ENCODE measurements around the gene STRIP2. TPM values are rescaled to one million over a fixed set of nuclear protein-coding genes. Genes with fewer than 3 reads are reported as not detected.

Gene STRIP2
- total RNA-seq, 4 donors from 2014 or later: 0.37 to 2.2 TPM; not detected in 2

- no peak overlapping the region for H3K27ac ChIP-seq
- H3K4me1 ChIP-seq: no peaks in the 10 kb centered on the region
- no peaks in the 10 kb centered on the region for H3K27me3 ChIP-seq
- intact Hi-C loops (cut with DNase I; ENCODE audit: low total_unique reads): no loop called here
- no peak for DNase-seq
- H3K4me3 ChIP-seq: no peak overlapping the region
- H3K9me3 ChIP-seq: no peaks in the 10 kb centered on the region
- H3K36me3 ChIP-seq: no peaks in the 10 kb centered on the region
- no peak for TF ChIP-seq POLR2A (IDR thresholded peaks at IDR 0.05)
- TF ChIP-seq, protein P1, sequence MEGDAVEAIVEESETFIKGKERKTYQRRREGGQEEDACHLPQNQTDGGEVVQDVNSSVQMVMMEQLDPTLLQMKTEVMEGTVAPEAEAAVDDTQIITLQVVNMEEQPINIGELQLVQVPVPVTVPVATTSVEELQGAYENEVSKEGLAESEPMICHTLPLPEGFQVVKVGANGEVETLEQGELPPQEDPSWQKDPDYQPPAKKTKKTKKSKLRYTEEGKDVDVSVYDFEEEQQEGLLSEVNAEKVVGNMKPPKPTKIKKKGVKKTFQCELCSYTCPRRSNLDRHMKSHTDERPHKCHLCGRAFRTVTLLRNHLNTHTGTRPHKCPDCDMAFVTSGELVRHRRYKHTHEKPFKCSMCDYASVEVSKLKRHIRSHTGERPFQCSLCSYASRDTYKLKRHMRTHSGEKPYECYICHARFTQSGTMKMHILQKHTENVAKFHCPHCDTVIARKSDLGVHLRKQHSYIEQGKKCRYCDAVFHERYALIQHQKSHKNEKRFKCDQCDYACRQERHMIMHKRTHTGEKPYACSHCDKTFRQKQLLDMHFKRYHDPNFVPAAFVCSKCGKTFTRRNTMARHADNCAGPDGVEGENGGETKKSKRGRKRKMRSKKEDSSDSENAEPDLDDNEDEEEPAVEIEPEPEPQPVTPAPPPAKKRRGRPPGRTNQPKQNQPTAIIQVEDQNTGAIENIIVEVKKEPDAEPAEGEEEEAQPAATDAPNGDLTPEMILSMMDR (IDR thresholded peaks at IDR 0.05): no peak
These were observed 10.4 kb upstream of the STRIP2 start for GRCh38 chr7:129423700-129424410.

DNA sequence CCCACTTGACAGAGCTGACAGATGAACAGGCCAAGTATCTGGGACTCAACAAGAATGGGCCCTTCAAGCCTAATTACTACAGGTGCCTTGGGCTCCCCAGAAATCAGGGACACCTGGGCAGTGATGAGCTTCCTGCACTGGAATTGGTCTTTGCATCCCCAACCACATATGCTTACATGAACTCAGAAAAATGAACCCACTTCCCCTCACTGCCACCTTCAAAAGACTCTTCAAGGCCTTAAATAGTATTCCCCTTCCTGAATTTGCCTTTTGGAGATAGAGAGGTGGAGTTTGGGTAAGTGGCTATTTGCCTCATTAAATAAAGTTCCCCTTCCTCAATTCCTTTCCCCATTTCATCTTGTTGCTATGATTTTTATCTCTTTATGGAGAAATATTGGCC is 7.8 kb upstream of the STRIP2 start:
- Histone ChIP-seq H3K27me3 (no peaks in the 10 kb centered on the region), H3K27ac (no peak overlapping the region), H3K36me3 (no peaks in the 10 kb centered on the region), H3K9me3 (no peaks in the 10 kb centered on the region), H3K4me3 (no peak overlapping the region), H3K4me1 (no peaks in the 10 kb centered on the region)
- no peak for DNase-seq
- TF ChIP-seq, protein P1 (IDR thresholded peaks at IDR 0.05): no peak
- no peak for TF ChIP-seq POLR2A (IDR thresholded peaks at IDR 0.05)
- intact Hi-C loops (cut with DNase I; ENCODE audit: low total_unique reads): no loop called here

GRCh38 chr7:129427526-129428045 is 6.6 kb upstream of the STRIP2 start:
- Histone ChIP-seq H3K4me3 (no peak overlapping the region), H3K9me3 (no peaks in the 10 kb centered on the region), H3K4me1 (no peaks in the 10 kb centered on the region), H3K36me3 (no peaks in the 10 kb centered on the region), H3K27me3 (no peaks in the 10 kb centered on the region), H3K27ac (no peak overlapping the region)
- TF ChIP-seq, protein P1 (IDR thresholded peaks at IDR 0.05): no peak
- TF ChIP-seq POLR2A (IDR thresholded peaks at IDR 0.05): no peak
- intact Hi-C loops (cut with DNase I; ENCODE audit: low total_unique reads): no loop called here
- no peak for DNase-seq

DNA sequence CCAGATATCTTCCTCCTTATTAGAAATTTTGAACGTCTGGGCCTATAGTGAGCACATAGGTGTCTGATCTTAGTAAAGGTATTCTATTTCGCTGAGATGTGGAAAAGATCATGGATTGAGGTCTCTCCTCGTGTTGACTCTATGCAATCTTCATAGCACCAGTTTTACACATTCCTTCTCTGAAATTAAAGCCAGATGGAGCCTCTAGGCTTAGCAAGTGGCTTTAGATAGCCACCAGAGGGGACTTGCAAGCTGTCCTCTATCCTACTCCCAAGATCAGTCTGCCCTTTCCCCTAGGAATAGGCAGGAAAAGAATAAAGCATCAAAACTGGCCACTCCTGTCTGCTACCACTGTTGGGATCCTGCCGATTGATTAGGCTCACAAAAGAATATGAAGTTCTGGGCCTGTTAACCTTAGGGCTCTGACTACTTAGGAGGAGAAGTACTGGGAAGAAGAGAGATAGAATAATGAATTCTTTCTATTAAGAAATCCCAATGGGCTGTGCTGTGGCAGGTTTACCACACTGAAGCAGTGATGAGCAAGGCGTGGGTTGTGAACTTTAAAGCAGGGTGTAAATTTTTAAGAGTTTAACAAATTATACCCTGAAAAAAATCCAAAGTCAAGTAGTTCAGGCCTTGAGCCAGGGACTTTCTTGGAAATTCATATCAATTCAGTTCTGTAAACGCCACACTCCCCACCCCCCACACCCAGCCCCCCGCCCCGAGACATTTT is 2.2 kb upstream of the STRIP2 start:
- H3K27me3 ChIP-seq: no peaks in the 10 kb centered on the region
- no peaks in the 10 kb centered on the region for H3K4me1 ChIP-seq
- no peak overlapping the region for H3K4me3 ChIP-seq
- no peak for DNase-seq
- TF ChIP-seq, protein P1 (IDR thresholded peaks at IDR 0.05): no peak
- no peak for TF ChIP-seq POLR2A (IDR thresholded peaks at IDR 0.05)
- no peaks in the 10 kb centered on the region for H3K36me3 ChIP-seq
- intact Hi-C loops (cut with DNase I; ENCODE audit: low total_unique reads): no loop called here
- H3K9me3 ChIP-seq: no peaks in the 10 kb centered on the region
- no peak overlapping the region for H3K27ac ChIP-seq
